Measurements from ENCODE around the gene ADCY4. TPM values are rescaled to one million over a fixed set of nuclear protein-coding genes. Genes with fewer than 3 reads are reported as not detected.

The ADCY4 gene
- total RNA-seq, 1 donor from 2014 or later, result 1.6 TPM

- H3K4me1 Mint-ChIP-seq, result peaks cover 30% of the 10 kb centered on the region
- intact Hi-C loops (cut with micrococcal nuclease), result no loop called here
Measured at GRCh38 chr14:24325963-24326362, 8.9 kb downstream of the ADCY4 start.

DNA sequence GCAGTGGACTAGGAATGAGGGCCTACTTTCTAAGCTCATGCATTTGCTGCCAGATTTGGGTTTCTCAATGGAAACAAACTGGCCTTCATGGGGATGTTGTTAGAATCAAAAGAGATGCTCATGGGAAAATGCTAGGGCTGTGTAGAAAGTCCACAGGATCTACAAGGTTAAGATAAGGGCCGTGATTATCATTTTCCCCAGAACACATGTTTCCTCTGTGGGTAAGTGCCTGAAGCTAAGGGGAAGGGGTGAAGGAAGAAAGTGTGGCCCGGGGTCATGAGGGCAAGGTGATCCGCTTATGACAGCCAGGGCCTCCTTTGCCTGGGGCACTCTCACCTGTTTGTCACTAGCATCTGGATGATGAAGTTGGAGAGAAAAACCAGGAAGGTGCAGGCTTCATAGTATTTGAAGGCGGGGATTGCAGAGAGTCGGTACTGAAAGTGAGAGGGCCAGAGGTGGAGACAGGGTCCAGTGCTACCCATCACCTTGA lies 9.8 kb downstream of the ADCY4 start:
- no peak overlapping the region for H3K4me3 Mint-ChIP-seq
- intact Hi-C loops (cut with micrococcal nuclease), result no loop called here
- no peaks in the 10 kb centered on the region for H3K36me3 Mint-ChIP-seq (ENCODE audit: low read depth)
- H3K27ac Mint-ChIP-seq, result no peak overlapping the region
- peaks cover 27% of the 10 kb centered on the region for H3K4me1 Mint-ChIP-seq
- H3K27me3 Mint-ChIP-seq, result peaks cover 6% of the 10 kb centered on the region
- no peaks in the 10 kb centered on the region for H3K9me3 Mint-ChIP-seq
- no peak for DNase-seq

More at GRCh38 chr14:24325963-24326362, 8.9 kb downstream of the ADCY4 start:
- peaks cover 5% of the 10 kb centered on the region for H3K27me3 Mint-ChIP-seq
- H3K4me3 Mint-ChIP-seq, result no peak overlapping the region
- no peak overlapping the region for H3K27ac Mint-ChIP-seq
- no peaks in the 10 kb centered on the region for H3K9me3 Mint-ChIP-seq
- DNase-seq, result no peak
- H3K36me3 Mint-ChIP-seq (ENCODE audit: low read depth), result no peaks in the 10 kb centered on the region

DNA sequence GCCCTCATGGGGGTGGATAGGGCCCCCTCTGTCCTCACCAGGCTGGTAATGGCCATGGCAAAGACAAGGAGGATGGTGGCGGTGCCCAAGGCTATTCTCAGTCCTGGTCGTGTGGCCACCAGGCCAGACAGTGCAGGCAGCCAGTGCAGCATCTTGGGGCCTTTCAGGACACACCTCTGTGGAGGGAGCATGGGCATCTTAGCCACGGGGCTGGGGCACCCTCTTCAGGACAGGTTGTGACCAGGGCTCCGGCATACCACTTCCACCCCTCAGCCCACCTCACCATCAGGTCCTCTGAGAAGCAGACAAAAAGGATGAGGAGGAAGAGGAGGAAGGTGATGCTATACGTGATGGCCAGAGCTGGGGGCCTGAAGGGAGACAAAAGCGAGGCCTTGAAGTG lies 10.8 kb downstream of the ADCY4 start:
- H3K36me3 Mint-ChIP-seq (ENCODE audit: low read depth), result no peaks in the 10 kb centered on the region
- peaks cover 9% of the 10 kb centered on the region for H3K27me3 Mint-ChIP-seq
- no peak overlapping the region for H3K4me3 Mint-ChIP-seq
- intact Hi-C loops (cut with micrococcal nuclease), result no loop called here
- H3K4me1 Mint-ChIP-seq, result peaks cover 16% of the 10 kb centered on the region
- H3K27ac Mint-ChIP-seq, result no peak overlapping the region
- no peaks in the 10 kb centered on the region for H3K9me3 Mint-ChIP-seq
- no peak for DNase-seq

GRCh38 chr14:24323341-24323740 lies 11.5 kb downstream of the ADCY4 start:
- H3K4me1 Mint-ChIP-seq, result peaks cover 9% of the 10 kb centered on the region
- no peak overlapping the region for H3K27ac Mint-ChIP-seq
- H3K4me3 Mint-ChIP-seq, result no peak overlapping the region
- intact Hi-C loops (cut with micrococcal nuclease), result no loop called here
- H3K36me3 Mint-ChIP-seq (ENCODE audit: low read depth), result no peaks in the 10 kb centered on the region
- H3K27me3 Mint-ChIP-seq, result peaks cover 9% of the 10 kb centered on the region
- no peaks in the 10 kb centered on the region for H3K9me3 Mint-ChIP-seq
- no peak for DNase-seq

DNA sequence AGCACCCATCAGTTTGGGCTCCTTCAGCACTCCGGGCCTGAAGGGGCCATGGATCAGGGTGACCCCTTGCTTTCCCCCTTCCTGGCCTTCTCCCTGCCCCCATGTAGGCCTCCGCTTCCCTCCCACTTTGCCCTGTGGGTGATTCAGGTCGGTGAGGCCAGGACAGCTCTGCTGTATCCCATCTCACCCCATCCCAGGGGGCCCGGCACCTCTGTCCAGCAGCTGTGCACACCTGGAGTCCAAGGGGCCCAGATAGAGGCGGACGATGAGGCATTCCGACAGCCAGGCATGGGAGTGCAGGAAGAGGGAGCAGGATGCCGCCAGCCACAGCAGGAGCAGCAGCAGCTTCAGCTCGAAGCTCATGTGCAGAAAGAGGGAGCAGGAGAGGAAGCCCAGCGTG lies 12.2 kb downstream of the ADCY4 start:
- Mint-ChIP-seq H3K27me3 (peaks cover 9% of the 10 kb centered on the region), H3K36me3 (ENCODE audit: low read depth) (no peaks in the 10 kb centered on the region), H3K9me3 (no peaks in the 10 kb centered on the region), H3K4me3 (no peak overlapping the region), H3K4me1 (peaks cover 12% of the 10 kb centered on the region), H3K27ac (no peak overlapping the region)
- no peak for DNase-seq
- intact Hi-C loops (cut with micrococcal nuclease), result no loop called here

DNA sequence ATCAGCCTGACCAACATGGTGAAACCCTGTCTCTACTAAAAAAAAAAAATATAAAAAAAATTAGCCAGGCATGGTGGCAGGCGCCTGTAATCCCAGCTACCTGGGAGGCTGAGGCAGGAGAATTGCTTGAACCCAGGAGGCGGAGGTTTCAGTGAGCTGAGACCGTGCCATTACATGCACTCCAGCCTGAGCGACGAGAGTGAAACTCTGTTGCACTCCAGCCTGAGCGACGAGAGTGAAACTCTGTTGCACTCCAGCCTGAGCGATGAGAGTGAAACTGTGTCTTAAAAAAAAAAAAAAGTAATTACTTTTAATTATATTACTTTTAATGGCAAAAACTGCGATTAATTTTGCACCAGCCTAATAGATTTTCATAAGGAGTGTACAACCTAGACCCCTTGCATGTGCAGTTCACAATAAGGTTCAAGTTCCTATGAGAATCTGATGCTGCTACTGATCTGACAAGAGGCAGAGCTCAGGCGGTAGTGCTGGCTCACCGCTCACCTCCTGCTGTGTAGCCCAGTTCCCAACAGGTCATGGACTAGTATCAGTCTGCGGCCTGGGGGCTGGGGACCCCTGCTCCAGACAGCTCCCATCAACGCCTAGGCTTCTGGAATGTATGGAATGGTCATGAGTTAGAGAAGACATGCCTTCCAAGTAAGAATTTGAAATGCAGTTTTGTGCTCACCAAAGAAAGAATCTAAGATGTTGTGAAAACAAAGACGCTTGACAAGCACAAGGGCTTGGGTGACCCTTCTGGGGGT lies 13.5 kb downstream of the ADCY4 start:
- no peak for DNase-seq
- intact Hi-C loops (cut with micrococcal nuclease), result no loop called here
- Mint-ChIP-seq H3K27me3 (peaks cover 9% of the 10 kb centered on the region), H3K27ac (no peak overlapping the region), H3K36me3 (ENCODE audit: low read depth) (peaks cover 7% of the 10 kb centered on the region), H3K4me1 (peaks cover 16% of the 10 kb centered on the region), H3K4me3 (no peak overlapping the region), H3K9me3 (no peaks in the 10 kb centered on the region)

DNA sequence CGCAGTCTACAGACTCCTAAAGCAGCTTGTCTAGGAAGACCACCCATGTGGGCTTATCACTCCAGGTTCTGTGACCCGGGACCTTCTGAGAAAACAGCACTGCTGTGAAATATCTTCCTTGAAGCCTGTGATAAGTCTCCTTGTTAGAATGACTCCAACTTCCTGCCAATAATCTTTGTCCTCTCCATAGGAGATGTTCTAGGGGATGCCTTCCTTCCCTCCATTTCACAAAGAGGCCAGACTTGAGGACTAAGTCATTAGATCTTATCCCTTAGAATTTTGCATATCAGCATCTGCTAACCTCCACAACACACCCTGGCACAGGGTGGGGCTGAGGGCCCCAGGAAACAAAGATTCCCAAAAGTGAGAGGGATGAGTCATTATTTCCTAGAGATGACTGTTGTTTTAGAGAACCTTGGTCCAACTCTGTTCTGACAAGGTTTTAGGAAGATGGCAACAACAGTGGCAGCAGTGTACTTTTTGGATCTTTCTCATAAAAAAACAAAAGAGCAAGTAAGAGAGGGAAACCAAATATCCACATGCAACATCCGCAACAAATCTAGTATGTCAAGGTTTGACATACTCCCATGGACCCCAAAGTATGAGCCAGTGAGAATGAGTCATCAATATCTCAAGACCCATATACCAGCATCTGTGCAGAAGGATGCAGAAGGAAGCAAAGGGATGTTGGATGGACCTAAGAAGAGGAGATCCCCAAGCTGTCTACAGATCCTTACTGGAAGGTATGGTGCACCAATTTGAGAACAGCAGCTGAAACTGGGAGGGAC lies 17.5 kb downstream of the ADCY4 start:
- peaks cover 20% of the 10 kb centered on the region for H3K36me3 Mint-ChIP-seq (ENCODE audit: low read depth)
- H3K27me3 Mint-ChIP-seq, result peaks cover 7% of the 10 kb centered on the region
- H3K4me1 Mint-ChIP-seq, result peaks cover 47% of the 10 kb centered on the region
- peak overlapping the region; percentile 61 for H3K27ac Mint-ChIP-seq
- no peak overlapping the region for H3K4me3 Mint-ChIP-seq
- intact Hi-C loops (cut with micrococcal nuclease), result no loop called here
- no peak for DNase-seq
- no peaks in the 10 kb centered on the region for H3K9me3 Mint-ChIP-seq

DNA sequence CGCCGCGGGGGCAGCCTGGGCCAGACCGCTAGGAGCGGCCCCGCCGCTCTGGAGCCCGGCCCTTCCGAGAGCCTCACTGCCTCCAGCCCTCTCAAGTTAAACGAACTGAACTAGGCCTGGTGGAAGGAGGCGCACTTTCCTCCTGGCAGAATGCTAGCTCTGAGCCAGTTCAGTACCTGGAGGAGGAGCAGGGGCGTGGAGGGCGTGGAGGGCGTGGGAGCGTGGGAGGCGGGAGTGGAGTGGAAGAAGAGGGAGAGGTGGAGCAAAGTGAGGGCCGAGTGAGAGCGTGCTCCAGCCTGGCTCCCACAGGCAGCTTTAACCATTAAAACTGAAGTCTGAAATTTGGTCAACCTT lies 18.3 kb downstream of the ADCY4 start:
- Mint-ChIP-seq H3K9me3 (no peaks in the 10 kb centered on the region), H3K4me3 (no peak overlapping the region), H3K27me3 (peaks cover 6% of the 10 kb centered on the region), H3K36me3 (ENCODE audit: low read depth) (peaks cover 22% of the 10 kb centered on the region), H3K27ac (no peak overlapping the region), H3K4me1 (peaks cover 53% of the 10 kb centered on the region)
- no peak for DNase-seq
- intact Hi-C loops (cut with micrococcal nuclease), result no loop called here

DNA sequence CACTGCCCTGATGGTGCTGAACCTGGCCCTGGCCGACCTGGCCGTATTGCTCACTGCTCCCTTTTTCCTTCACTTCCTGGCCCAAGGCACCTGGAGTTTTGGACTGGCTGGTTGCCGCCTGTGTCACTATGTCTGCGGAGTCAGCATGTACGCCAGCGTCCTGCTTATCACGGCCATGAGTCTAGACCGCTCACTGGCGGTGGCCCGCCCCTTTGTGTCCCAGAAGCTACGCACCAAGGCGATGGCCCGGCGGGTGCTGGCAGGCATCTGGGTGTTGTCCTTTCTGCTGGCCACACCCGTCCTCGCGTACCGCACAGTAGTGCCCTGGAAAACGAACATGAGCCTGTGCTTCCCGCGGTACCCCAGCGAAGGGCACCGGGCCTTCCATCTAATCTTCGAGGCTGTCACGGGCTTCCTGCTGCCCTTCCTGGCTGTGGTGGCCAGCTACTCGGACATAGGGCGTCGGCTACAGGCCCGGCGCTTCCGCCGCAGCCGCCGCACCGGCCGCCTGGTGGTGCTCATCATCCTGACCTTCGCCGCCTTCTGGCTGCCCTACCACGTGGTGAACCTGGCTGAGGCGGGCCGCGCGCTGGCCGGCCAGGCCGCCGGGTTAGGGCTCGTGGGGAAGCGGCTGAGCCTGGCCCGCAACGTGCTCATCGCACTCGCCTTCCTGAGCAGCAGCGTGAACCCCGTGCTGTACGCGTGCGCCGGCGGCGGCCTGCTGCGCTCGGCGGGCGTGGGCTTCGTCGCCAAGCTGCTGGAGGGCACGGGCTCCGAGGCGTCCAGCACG lies 18.9 kb downstream of the ADCY4 start:
- Mint-ChIP-seq H3K27me3 (peaks cover 6% of the 10 kb centered on the region), H3K4me1 (peaks cover 53% of the 10 kb centered on the region)
- intact Hi-C loops (cut with micrococcal nuclease), result no loop called here

DNA sequence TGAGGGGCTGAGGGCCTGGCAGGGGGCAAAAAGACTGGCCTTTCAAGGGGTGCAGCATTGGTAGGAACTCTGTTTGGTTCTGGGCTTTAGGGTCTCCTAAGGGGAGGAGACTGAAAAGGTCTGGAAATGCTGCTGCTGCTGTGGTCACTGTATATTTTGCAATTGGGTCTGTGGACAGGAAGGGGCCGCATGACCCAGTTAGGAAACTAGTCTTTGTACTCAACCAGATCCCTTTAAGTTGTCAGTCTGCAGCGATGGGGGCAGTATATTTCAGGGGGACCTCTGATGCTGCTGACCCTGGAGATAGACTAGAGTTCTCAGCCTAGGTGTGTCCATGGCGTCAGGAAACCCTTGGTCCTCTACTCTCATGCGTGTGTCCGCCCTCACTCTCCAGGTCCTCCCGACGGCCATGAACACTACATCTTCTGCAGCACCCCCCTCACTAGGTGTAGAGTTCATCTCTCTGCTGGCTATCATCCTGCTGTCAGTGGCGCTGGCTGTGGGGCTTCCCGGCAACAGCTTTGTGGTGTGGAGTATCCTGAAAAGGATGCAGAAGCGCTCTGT lies 19.5 kb downstream of the ADCY4 start:
- peaks cover 6% of the 10 kb centered on the region for H3K27me3 Mint-ChIP-seq

More for the DNA sequence above, 18.9 kb downstream of the ADCY4 start:
- no peak for DNase-seq
- Mint-ChIP-seq H3K4me3 (no peak overlapping the region), H3K9me3 (no peaks in the 10 kb centered on the region), H3K36me3 (ENCODE audit: low read depth) (peaks cover 22% of the 10 kb centered on the region), H3K27ac (no peak overlapping the region)

DNA sequence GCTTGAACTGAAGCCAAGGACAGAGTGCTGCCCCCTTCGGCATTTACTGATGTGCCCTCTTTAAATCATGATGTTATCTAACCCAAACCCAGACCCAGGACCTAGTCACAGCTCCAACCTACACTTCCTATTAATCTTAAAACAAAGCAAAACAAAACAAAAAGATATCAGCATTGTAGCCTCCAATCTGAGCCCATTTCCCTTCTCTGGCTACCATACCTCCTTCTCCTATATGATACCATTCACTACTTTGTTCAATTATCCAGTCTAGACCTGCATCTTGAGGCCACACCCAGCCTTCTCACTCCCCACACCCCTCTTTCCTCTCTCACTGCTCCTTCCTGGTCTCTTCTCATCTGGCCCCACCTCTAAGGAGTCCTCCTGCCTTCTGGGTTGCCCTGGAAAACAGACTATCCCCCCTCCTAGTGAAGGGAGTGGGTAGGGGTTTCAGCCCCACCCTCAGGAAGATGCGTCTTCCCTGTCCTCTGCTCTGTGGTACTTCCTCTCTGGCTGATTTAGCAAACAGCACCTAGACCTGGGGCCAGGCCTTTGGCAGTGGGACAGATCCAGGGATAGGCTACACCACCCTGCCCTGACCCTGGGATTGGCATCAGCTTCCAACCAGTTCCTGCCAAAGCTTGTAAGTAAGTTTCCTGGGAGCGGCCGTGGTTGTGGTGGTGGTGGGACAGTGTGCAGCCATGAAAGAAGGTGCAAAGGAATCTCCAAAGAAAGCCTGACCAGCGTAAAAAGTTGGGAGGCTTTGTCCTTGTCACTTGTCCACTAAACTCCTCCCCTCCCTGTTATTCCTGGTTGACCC lies 20.3 kb downstream of the ADCY4 start:
- H3K9me3 Mint-ChIP-seq, result no peaks in the 10 kb centered on the region
- DNase-seq, result no peak
- intact Hi-C loops (cut with micrococcal nuclease), result no loop called here
- peak overlapping the region; percentile 81 for H3K27ac Mint-ChIP-seq
- peaks cover 28% of the 10 kb centered on the region for H3K36me3 Mint-ChIP-seq (ENCODE audit: low read depth)
- H3K4me1 Mint-ChIP-seq, result peaks cover 62% of the 10 kb centered on the region
- H3K4me3 Mint-ChIP-seq, result peak overlapping the region; percentile 86
- peaks cover 2% of the 10 kb centered on the region for H3K27me3 Mint-ChIP-seq

More for the DNA sequence above, 19.5 kb downstream of the ADCY4 start:
- intact Hi-C loops (cut with micrococcal nuclease), result no loop called here
- DNase-seq, result no peak
- Mint-ChIP-seq H3K4me1 (peaks cover 55% of the 10 kb centered on the region), H3K4me3 (peak overlapping the region; percentile 86), H3K27ac (peak overlapping the region; percentile 65), H3K36me3 (ENCODE audit: low read depth) (peaks cover 22% of the 10 kb centered on the region), H3K9me3 (no peaks in the 10 kb centered on the region)

DNA sequence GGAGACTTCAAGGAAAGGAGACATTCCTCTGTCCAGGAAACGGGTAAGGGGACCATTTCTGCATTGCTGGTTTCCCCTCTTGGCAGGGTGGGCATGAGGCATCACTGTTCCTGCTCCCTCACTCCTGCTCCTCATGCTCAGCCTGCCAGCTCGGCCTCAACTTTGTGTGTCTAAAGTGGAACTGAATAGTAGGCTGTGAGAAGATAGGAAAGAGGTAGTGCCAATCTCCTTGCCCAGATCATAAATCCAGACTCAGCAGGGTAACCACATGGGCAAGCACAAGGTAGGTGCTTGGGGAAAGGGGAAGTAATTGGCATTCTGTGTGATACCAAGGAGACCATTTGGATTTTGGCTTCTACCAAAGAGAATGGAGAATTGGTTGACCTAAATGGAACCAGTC lies 21.0 kb downstream of the ADCY4 start:
- Mint-ChIP-seq H3K27ac (peak overlapping the region; percentile 81), H3K27me3 (no peaks in the 10 kb centered on the region), H3K36me3 (ENCODE audit: low read depth) (peaks cover 34% of the 10 kb centered on the region), H3K9me3 (no peaks in the 10 kb centered on the region), H3K4me3 (peak overlapping the region; percentile 86), H3K4me1 (peaks cover 69% of the 10 kb centered on the region)
- DNase-seq, result no peak
- intact Hi-C loops (cut with micrococcal nuclease), result no loop called here
